NCI-H2081 treated with DMSO at 0.1 percent for 48 hours (cell line): ENCODE results near the gene COX7A2.

Experiments
- DNase-seq: peaks from one replicate; lab custom pipeline; 2025; lab: John Stamatoyannopoulos, UW

The COX7A2 gene

DNA sequence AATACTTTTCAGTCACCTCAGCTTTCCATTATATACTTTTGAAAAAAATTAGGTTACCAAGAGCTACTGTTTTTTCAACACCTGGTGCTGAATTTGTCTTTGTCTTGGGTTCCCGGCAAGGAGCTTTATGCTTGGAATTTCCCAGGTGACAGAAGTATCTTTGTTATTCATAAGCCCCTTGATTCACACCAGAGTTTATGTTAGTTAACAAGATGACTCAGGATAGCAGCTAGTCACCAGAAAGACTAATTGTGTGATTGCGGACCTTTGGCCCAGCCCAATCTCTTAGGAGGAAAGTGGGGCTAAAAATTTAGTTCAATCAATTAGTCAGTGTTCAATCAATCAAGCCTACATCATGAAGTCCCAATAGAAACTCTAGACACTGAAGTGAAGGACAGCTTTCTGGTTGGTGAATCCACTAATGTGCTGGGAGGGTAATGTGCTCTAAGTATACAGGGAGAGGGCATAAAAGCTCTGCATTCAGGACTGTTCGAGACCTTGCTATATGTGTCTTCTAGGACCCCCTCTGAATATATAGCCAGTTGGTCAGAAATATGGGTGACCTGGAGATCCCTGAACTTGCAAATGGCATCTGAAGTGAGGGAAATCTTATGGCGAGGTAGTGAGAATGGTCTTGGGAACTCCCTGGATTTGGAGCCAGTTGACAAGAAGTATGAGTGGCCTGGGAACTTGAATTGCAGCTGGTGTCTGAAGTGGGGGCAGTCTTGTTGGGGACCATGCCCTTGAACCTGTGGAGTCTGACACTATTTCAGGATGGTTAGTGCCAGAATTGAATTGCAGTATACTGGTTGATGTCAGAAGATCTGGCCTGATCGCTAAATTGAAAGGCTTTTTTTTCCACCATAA is 24.8 kb upstream of the COX7A2 start:
- DNase-seq: no peak

DNA sequence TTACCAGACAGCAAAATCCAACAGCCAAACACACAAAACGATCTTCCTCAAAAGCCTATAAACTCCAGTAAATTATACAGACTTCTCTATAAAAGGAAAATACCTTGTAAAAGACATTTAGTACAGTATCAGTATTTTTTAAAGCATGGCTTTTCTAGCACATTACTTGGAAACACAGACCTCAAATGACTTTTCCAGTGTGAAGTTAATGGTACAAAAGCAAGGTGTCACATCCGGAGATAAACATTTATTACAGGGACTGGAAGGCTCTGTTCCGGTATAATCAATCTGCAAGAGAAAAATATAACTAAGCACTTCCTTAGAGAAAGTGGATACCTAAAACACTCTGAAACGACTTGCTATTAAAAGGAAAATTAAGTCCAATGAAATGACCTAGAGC is 23.9 kb upstream of the COX7A2 start:
- no peak for DNase-seq

DNA sequence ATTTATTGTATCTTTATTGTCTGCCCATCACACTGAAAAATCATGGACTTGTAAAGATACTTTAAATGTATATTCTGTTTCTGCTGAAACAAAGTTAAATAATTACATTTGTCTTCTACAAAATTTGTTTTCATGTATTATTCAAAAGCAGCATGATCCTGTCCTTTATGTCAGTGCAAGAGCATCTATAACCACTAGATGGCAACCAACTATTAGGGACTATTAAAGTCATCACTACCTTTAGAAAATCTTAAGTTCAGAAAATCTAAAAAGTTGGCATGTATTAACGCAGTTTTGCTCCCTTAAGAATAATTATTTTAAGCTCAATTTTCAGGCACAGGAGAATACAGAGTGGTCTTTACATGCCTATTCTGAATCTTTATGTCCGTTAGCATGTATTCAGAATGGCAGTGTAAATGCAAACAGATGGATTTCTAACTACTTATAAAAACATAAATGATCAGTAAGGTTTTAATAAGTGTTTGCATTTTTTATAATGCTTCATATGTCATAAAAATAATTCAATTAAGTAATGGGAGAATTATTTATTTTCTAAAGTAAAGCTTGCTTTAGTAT is 23.2 kb upstream of the COX7A2 start:
- DNase-seq: no peak

DNA sequence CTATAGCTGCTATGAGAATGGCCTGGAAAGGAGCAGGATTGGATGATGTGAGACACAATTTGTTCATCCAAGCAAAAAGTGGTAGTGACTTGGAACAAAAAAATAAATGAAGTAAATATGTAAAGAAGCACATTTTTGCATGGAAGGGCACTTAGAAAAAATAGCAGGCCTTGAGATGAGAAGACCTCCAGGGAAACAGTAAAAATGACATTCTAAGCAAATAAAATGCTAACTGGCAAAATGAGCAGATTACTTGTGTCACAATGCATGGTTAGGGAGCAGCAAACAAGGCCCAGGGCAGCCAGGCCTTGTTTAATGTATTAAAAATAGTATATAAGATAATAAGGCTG is 19.8 kb upstream of the COX7A2 start:
- no peak for DNase-seq

DNA sequence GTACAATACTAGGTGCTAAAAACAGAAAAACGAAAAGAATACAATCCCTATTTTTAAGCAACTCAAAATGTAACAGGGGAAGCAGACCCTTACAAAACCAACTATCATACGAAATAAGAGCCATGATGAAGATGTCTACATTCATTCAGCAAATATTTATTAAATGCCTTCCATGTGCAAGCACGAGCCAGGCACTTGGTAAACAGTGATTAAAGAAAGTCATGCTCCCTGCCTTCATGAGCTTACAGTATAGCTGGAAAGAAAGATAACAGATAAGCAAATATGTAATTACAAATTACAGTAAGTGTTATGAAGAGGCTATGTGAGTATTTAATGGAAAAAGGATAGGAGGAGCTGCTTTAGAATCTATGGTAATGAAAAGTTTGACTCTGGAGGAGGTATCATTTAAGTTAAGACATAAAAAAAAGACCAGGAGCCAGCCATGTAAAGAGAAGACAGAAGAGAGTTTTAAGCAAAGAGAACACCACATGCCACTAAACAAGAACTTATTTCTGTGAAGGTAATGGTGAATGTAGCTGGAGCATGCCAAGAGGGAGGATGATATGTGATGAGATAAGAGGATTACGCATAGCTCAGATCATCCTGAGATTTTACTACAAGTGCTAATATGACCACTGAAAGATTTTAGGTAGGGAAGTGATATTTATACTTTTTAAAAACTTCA is 19.3 kb upstream of the COX7A2 start:
- DNase-seq: no peak

DNA sequence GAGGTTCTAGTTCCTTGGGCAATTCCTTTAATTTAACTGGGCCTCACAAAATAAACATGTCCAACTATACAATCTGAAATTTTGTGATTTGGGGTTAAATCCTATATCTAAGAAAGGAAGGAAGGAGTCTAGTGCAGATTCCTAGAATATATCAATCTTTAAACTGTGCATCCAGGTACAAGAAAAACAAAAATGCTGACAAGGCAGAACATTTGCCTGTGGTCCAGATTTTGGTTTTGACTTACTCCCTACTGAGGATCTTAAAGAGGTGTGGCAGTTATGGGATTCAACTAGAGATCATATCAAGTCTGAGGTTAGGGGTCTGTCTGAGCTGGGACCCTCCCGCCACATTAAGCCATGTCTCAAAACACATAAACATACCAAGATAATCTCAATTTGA is 17.7 kb upstream of the COX7A2 start:
- DNase-seq: no peak

DNA sequence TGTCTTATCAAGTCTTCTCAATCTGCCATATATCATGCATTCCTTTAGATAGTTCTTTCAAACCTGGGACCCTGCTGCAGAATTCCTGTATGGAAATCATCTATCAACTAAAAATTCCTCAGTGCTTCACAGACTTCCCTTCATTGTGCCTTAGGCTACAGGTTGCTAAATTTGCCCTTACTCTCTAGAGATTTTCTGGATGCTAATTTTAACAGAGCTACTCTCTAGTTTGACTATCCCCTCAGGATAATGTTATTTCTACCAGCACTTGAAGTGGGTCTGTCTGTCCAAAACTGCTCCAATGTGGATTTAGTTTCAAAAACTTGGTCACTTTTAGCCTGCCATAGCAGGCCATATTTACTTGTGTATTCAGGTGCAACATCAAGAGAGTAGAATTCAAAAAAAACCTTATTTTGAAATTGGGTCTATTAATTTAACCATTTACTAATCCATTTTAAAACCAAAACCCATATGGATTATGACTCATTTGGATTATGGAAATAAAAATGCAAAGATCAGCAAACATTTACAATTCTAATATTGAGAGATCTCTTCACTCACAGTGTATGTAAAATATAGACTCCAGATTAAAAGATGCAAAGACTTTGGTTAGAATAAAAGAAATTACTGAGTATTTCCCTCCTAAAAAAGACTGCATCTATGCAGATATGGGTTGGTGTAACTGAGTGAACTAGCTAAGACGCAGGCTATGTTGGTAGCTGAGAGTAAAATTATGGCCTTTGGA is 13.9 kb upstream of the COX7A2 start:
- no peak for DNase-seq

DNA sequence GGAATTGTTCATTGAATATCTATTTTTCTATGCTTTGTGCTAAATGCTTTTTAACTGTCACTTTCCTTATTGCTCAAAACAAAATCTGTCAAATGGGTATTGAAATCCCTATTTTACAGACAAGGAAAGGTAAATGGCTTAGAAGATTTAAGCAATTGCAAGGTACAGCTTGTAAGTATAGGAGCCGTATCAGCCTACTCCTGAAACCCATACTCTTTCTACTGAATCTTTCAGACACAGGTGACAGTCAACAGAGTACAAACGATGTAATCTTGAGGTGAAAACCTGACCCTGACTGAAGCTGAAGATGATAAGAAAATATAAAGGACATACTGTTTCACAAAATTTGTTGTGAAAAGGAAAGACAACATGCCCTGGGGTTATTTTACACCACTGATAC is 7.0 kb upstream of the COX7A2 start:
- DNase-seq: no peak

DNA sequence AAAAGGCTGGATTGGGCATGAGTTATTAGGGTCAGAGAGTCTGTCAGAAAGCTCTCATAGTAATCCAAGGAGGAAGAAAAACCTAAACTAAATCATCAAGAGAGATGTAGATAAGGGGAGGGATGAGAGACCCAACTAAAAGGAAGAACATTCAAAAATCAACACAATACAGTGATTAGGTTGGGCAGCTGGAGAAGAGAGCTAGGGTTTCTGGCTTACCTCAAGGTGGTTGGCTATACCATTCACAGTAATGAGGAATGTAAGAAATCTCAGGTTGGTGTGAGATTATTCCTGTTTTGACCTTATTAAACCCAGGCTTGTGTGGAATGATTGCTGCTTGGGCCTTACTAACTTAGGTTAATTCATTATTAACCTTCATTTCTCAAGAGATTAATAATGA is 6.2 kb upstream of the COX7A2 start:
- DNase-seq: no peak

DNA sequence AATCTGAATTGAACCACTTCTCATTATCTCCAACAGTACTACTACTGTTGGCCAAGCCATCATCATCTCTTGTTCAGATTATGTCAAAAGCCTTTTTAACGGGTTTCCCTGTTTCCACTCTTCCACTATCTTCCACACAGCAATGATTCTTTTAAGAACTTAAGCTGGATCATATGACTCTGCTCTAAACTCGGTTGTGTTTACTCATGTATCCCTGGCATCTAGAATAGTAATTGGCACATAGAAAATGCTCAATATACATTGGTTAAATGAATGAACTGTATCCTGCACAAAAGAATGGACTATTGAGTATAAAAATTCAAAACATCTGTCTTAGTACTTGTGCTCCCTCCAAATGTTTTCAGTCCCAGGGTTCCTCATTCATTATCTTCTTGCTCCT is 2.8 kb upstream of the COX7A2 start:
- no peak for DNase-seq

DNA sequence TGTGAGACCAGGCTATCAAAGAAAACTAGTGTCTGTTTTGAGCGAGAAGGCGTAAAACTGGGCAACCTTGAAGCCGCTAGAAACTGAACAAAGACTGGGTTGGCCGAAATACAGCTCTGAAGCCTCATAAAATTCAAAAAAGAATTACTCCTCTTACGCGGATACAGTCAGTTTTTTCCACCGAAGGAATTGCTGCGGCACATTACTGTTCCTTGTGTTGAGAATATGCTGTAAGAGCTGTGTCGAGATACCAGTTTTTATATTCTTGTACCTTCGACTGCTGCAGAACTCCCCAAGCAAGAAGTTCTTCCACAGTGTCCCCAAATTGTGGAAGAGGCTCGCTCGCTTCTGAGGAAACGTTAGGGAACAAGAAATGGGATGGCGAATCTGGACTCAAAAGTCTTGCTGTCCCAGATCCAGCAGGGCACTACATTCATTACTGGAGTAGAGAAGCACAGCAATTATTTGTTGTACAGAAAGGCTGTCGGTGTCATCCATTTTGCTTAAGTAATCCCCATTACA is 523 bp upstream of the COX7A2 start:
- no peak for DNase-seq

DNA sequence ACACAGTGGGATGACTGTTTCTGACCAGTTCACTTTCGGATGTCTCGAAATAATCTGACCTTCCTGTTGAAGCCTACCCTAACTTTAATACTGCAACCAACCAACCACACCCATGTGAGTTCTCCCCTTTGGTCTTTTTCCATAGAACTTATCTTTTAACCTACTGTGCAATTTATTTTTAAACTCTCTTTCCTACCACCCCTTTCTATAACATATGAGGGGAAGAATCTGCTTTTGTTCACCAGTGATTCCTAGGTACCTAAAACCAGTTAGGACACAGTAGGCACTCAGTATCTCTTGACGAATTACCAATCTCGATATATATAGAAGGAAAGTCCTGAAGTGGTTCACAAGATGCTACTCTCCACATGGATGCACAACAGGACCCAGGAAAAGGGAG is 7.0 kb downstream of the COX7A2 start:
- DNase-seq: no peak

DNA sequence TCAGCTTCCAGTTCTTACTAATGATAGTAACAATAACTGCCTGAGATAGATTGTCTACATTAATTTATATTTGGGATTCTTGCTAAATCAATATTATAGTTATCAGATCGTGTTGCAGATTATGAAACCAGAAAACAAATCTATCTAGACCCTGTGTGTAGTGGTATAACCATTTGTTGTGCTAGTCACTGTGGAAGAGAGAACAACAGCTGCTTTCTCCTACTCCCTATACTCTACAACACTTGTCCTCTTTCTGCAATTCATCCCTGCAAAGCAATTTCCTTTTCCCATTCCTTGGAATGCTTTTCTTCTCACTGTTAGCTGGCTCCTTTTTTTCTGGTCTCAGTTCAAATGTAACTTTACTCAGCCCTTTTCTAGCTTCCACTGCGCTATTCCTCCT is 8.3 kb downstream of the COX7A2 start:
- DNase-seq: no peak

DNA sequence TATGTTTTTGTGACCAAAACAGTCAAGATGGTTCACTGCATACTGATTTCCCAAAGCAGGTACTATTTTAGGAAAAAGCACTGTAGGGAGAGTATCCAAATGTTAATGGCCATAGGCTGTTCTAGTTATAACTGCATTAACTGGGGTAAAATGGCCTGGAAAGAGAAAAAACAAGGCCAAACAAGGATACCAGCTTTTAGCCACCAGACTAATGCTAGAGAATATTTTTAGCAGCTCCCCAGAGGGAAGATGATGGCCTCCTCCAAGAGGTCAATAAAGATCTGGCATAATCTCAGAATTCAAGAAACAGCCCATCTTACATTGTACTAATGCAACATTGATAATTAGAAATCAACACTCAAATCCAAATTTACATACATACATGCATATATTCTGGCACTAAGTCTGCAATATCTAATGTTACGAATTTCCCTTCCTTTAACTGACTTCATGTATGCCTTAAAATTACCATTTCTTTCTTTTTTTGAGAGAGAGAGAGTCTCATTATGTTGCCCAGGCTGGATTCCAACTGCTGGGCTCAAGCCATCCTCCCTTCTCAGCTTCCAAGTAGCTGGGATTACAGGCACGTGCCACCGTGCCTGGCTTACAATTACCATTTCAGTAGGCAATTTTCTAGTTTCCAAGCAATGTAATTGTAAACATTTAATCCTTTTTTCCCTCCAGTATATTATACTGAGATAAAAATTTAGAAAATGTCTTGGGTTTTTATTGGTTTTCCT is 9.3 kb downstream of the COX7A2 start:
- DNase-seq: no peak

DNA sequence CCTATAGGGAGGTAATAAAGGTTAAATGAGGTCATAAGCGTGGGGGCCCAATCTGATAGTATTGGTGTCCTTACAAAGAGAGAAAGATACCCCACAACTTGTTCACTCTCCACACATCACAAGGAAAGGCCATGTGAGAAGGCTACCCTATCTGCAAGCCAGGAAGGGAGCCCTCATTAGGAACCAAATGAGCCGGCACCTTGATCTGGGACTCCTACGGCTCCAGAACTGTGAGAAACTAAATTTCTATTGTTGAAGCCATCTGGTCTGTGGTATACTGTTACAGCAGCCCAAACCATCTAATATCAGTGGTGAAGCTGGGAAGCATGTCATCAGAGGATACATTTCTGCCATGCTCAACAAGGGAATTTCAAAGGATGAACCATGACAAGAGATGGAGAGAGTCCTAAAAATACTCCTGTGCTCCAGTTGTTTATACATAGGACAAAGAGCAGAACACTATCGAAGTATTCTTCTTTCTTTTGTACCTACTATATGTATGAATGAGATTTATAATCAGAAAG is 10.4 kb downstream of the COX7A2 start:
- DNase-seq: no peak

DNA sequence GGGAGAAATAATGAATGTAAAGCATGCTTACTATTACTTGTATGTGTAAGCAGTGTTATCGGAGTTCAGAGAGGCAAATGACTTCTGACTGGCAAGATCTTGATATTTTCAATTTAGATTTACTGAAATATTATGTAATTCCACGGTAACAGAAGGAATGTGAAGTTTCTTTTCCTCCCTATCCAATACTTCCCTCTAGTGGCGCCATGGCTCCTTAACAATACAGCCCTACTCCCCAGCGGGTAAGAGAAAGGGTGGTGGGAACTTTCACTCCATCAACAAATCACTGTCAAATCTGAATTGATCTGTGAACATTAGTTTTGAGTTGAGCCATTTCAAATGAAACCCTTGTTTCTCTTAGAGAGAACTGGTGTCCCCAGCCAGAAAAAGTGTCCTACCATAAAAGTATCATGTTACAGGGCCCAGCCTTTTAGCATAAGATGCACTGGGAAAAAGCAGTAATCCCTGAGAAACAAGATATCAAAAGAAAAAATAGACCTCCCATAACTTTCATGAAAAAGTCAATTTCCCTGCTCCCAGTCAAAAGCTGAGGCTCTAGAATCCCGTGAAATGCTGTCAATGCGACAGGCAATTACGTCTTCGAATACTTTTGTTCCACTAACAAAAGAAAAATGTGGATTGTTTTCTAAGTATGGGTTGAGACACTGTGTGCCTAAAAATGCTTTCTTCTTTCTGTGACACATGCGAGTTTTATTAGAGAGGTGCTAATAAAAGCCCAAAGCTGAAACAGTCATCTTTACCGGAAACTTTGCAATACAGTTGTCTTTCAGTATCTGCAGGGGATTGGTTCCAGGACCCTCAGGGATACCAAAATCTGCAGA is 12.9 kb downstream of the COX7A2 start:
- no peak for DNase-seq

DNA sequence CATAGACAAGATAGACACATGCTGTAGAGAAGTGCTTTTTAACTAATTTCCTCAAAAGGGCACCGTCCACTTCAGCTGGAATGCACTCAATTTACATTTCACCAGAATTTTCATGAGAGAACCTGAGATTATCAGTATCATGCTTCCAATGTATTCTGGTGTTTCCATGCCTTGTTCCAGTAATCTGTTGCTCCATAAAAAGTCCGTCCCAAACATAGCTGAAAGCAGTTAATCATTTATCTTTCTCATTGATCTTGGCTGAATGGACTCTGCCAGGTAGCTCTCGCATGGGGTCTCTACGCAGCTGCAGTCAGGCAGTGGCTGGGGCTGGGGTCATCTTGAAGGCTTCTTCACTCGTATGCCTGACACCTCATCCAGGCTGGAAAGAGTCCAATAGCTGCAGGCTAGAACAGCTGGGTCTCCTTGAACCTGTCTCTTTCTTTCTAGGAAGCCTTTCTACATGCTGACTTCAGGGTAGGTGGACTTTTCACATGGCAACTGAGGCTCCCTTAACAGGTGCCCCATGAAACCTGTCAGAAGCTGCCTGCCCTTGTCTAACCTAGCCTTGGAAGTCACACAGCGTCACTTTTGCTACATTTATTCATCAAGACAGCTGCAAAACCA is 19.2 kb downstream of the COX7A2 start:
- DNase-seq: no peak

DNA sequence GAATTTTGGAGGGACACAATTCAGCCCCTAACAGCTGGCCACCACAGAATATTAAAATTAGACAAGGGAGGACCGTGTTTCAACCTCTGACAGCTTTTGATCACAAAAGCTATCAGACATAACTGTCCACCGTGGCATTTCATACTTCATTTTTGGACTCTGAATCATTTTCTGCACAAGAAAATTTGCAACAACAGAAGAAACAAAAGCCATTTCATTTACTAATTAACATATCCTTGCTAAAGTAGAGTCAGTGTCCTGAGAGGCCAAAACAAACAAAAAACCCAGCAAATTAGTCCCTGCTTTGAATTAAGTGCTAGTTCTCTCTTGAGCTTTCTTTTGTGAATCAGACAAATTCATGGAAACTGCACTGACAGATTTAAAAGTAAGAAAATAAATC is 20.2 kb downstream of the COX7A2 start:
- DNase-seq: no peak

DNA sequence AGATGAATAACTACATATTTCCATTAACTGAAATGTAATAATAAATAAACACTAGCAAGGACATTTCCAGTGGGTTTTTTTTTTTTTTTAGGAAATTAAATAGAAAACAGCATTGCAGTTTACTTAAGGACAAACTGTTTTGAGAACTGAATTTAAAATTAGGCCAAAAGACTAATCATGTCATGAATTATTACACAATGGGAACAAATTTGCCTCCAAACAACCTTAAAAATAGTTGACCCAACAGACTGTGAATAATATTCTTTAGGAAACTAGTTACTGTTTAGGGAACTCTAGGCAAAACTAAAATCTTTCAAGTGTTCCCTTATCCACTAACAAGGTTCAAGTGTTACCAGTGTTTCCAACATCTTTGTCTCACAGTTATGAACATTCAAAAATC is 21.3 kb downstream of the COX7A2 start:
- DNase-seq: no peak

DNA sequence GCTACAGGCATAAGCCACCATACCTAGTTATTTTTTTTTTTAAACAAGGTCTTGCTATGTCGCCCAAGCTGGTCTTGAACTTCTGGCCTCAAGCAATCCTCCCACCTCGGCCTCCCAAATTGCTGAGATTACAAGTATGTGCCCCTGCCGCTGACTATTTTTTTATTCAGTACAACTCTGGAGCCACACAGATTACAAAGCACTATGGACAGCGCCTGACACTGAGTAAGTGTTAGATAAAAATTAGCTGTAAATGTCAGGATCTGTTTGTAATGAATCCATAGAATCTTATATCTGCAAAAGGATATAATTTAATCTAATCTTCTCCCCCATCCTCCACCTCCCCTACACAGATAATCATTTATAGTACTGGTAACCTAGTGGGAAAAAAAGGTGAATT is 22.5 kb downstream of the COX7A2 start:
- no peak for DNase-seq
